B cell (primary cell): ENCODE data around the gene AKT1. TPM values are rescaled to one million over a fixed set of nuclear protein-coding genes. Genes with fewer than 3 reads are reported as not detected.

Experiments used
- ATAC-seq: fragments of 200-7000 bp; cut with Tn5 transposase; one replicate; pipeline ENCODE4 v1.10.0; 2021; ENCODE audit warnings: low read depth, mild to moderate bottlenecking, moderate number of reproducible peaks, moderate library complexity
- CTCF ChIA-PET: fragments of 350-600 bp; sonication (Branson Sonifier 250); formaldehyde crosslinking; loops from one replicate; lab custom pipeline; 2021; ENCODE audit warnings: antibody characterized with exemption, inconsistent platforms; lab: Charles Lee
- POLR2A ChIA-PET: fragments of 350-600 bp; sonication (Branson Sonifier 250); formaldehyde crosslinking; loops from one replicate; lab custom pipeline; 2021; ENCODE audit warnings: antibody characterized with exemption; lab: Charles Lee
- DNase-seq: peaks from one replicate; pipeline ENCODE4 v3.0.0; 2013
- H2AFZ ChIP-seq: 2 replicates; pipeline ENCODE4 v1.6.1; 2012; ENCODE audit warnings: mild to moderate bottlenecking, low read depth, low read length; ENCODE audit not compliant: insufficient read depth, poor library complexity, severe bottlenecking
- H3K27ac ChIP-seq, 2 donors: 1 replicate in 1 of 2; 2 replicates in 1 of 2; pipeline ENCODE4 v1.5.1; 2012 to 2013; ENCODE audit warnings: low read length in 2 of 2, mild to moderate bottlenecking in 2 of 2, moderate library complexity in 1 of 2
- H3K27me3 ChIP-seq, 4 experiments: fragments of 200-600 bp in 1 of 4; sonication (generic) in 1 of 4; replicated peaks in 1 of 4; 1 replicate in 2 of 4; 2 replicates in 2 of 4; pipeline versions ENCODE4 v1.6.1 to v1.7.0; 2013 to 2016; ENCODE audit warnings: low read length in 3 of 4, mild to moderate bottlenecking in 2 of 4, mixed read lengths in 1 of 4, moderate library complexity in 1 of 4; ENCODE audit not compliant: insufficient read depth in 4 of 4, control insufficient read depth in 3 of 4; ENCODE audit errors: control extremely low read depth in 1 of 4
- H3K36me3 ChIP-seq, 2 experiments: replicated peaks in 1 of 2; 1 replicate in 1 of 2; 2 replicates in 1 of 2; pipeline versions ENCODE4 v1.6.1 to v1.7.1; 2013; ENCODE audit warnings: low read length in 1 of 2; ENCODE audit not compliant: insufficient read depth in 2 of 2, control insufficient read depth in 1 of 2; ENCODE audit errors: control extremely low read depth in 1 of 2, extremely low read depth in 1 of 2
- H3K4me1 ChIP-seq, 2 donors: fragments of 200-600 bp in 1 of 2; sonication (generic) in 1 of 2; 1 replicate in 1 of 2; 2 replicates in 1 of 2; pipeline versions ENCODE4 v1.5.1 to v1.6.1; 2013 to 2017; ENCODE audit warnings: low read length in 2 of 2; ENCODE audit not compliant: control insufficient read depth in 2 of 2, insufficient read depth in 2 of 2
- H3K4me2 ChIP-seq: replicated peaks from 2 replicates; pipeline ENCODE3; 2012; ENCODE audit warnings: mild to moderate bottlenecking, low read depth, low read length; ENCODE audit not compliant: poor library complexity, severe bottlenecking
- H3K4me3 ChIP-seq, 5 experiments: fragments of 200-600 bp in 1 of 5; sonication (generic) in 1 of 5; 1 replicate in 3 of 5; 2 replicates in 2 of 5; pipeline versions ENCODE4 v1.5.1 to v1.7.0; 2011 to 2016; ENCODE audit warnings: low read length in 4 of 5, mild to moderate bottlenecking in 4 of 5, low read depth in 2 of 5, control low read depth in 1 of 5, moderate library complexity in 1 of 5; ENCODE audit not compliant: insufficient read depth in 1 of 5; ENCODE audit errors: control extremely low read depth in 1 of 5, extremely low read depth in 1 of 5
- H3K79me2 ChIP-seq: fragments of 200-600 bp; sonication (generic); one replicate; pipeline ENCODE4 v1.6.0; 2016; ENCODE audit warnings: low read length; ENCODE audit not compliant: control insufficient read depth, insufficient read depth
- H3K9ac ChIP-seq: fragments of 200-600 bp; sonication (generic); 2 replicates; pipeline ENCODE4 v1.6.1; 2017; ENCODE audit warnings: mild to moderate bottlenecking, low read length, moderate library complexity
- H3K9me3 ChIP-seq, 3 donors: one replicate each; pipeline versions ENCODE4 v1.6.1 to v1.7.1; 2013; ENCODE audit warnings: low read length in 2 of 3; ENCODE audit not compliant: control insufficient read depth in 2 of 3, insufficient read depth in 1 of 3; ENCODE audit errors: control extremely low read depth in 1 of 3
- H4K20me1 ChIP-seq: 2 replicates; pipeline ENCODE4 v1.6.0; 2012; ENCODE audit warnings: mild to moderate bottlenecking, low read length; ENCODE audit not compliant: insufficient read depth, control insufficient read depth, poor library complexity, severe bottlenecking
- H3K27ac Mint-ChIP-seq: one replicate; pipeline ENCODE4 v1.8.0; 2021; ENCODE audit warnings: mixed read lengths
- H3K27me3 Mint-ChIP-seq: one replicate; pipeline ENCODE4 v1.8.0; 2021; ENCODE audit warnings: mixed read lengths
- H3K4me1 Mint-ChIP-seq: one replicate; pipeline ENCODE4 v1.8.0; 2021; ENCODE audit warnings: mixed read lengths
- H3K4me3 Mint-ChIP-seq: one replicate; pipeline ENCODE4 v1.8.0; 2021; ENCODE audit warnings: mixed read lengths
- H3K9me3 Mint-ChIP-seq: one replicate; pipeline ENCODE4 v1.8.0; 2022; ENCODE audit warnings: mixed read lengths; ENCODE audit not compliant: insufficient read depth
- EZH2 ChIP-seq: IDR thresholded peaks from 2 replicates; pipeline ENCODE4 v1.6.1; 2012; ENCODE audit warnings: borderline replicate concordance, low read depth, mild to moderate bottlenecking, moderate library complexity, low read length; ENCODE audit not compliant: insufficient read depth, poor library complexity, severe bottlenecking
- WGBS: methylation state at CpG from one replicate; pipeline ENCODE4 v1.1.5; 2013; ENCODE audit warnings: missing lambda C conversion rate; ENCODE audit not compliant: insufficient coverage; 5-methylcytosine and 5-hydroxymethylcytosine counted together
- intact Hi-C: fragments of 100-400 bp; cut with micrococcal nuclease; formaldehyde crosslinking; loops from one replicate; pipeline ENCODE4 v1.10.0; 2022
- polyA plus RNA-seq: library from polyadenylated mRNA; depleted of rRNA; stranded (reverse); fragments of >200 nt; gene quantifications from 2 replicates; pipeline ENCODE4 v1.2.3, GENCODE V29; 2012
- total RNA-seq, 2 donors: library from RNA; stranded (reverse); fragments of 120-200 nt in 1 of 2; gene quantifications; 1 replicate in 1 of 2; 2 replicates in 1 of 2; pipeline versions ENCODE4 v1.2.3 to v1.2.4, GENCODE V29; 2013 to 2022
- TF ChIP-seq, protein P1 (sequence below): fragments of 200-600 bp; IDR thresholded peaks from one replicate; pipeline ENCODE4 v1.8.0; 2022; ENCODE audit warnings: antibody characterized with exemption, mild to moderate bottlenecking

Gene AKT1
- total and polyA plus RNA-seq, 2 donors (not counting 1 experiment from before 2014, with no cell fraction given): 71.1 to 90.1 TPM

DNA sequence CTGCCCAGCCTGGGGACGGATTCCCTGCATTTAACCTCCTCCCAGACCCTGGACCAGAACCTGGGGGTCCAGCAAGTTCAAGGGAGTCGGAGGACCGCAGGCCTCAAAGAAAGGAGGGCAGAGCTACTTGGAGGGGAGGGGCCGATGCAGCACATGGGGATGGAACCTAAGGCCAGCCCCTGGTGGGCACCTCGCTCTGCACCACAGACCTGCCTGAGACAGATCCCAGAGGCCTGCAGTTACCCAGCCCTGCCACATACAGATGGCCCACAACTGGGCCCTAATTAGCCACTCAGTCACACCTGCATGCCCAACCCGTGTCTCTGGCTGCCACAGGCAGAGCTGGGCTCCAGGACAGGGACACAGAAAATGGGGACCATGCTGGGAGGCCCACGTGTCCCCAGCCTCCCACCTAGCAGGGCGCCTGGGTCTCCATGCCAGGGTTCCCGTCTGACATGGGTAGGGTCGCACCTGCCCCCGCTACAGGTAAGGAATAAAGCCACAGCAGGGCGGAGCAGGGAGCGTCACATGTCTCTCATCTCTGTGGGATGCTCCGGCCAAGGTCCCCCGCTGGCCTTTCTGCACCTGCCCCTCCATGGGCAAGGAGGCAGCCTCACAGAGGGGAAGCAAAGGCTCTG lies 16.7 kb downstream of the AKT1 start:
- H3K36me3 ChIP-seq: peaks cover 0 to 10% of the 10 kb centered on the region in 2 experiments
- DNase-seq (no peak), ATAC-seq (no peak)
- H3K4me2 ChIP-seq: no peak overlapping the region
- H3K4me1 ChIP-seq: no peaks in the 10 kb centered on the region
- no peak overlapping the region for H2AFZ ChIP-seq
- Mint-ChIP-seq H3K27ac (no peak overlapping the region), H3K4me3 (no peak overlapping the region), H3K4me1 (no peaks in the 10 kb centered on the region), H3K9me3 (no peaks in the 10 kb centered on the region), H3K27me3 (no peaks in the 10 kb centered on the region)
- no peak overlapping the region for H3K9ac ChIP-seq
- peaks cover 0 to 7% (median 0%) of the 10 kb centered on the region in 3 donors for H3K9me3 ChIP-seq
- peaks cover 49% of the 10 kb centered on the region for H4K20me1 ChIP-seq
- POLR2A ChIA-PET: no interaction called here
- intact Hi-C loops: no loop called here
- no peaks in the 10 kb centered on the region for H3K27me3 ChIP-seq
- no peak overlapping the region for H3K27ac ChIP-seq
- H3K79me2 ChIP-seq: peaks cover 5% of the 10 kb centered on the region
- H3K4me3 ChIP-seq: no peak overlapping the region
- TF ChIP-seq, protein P1, sequence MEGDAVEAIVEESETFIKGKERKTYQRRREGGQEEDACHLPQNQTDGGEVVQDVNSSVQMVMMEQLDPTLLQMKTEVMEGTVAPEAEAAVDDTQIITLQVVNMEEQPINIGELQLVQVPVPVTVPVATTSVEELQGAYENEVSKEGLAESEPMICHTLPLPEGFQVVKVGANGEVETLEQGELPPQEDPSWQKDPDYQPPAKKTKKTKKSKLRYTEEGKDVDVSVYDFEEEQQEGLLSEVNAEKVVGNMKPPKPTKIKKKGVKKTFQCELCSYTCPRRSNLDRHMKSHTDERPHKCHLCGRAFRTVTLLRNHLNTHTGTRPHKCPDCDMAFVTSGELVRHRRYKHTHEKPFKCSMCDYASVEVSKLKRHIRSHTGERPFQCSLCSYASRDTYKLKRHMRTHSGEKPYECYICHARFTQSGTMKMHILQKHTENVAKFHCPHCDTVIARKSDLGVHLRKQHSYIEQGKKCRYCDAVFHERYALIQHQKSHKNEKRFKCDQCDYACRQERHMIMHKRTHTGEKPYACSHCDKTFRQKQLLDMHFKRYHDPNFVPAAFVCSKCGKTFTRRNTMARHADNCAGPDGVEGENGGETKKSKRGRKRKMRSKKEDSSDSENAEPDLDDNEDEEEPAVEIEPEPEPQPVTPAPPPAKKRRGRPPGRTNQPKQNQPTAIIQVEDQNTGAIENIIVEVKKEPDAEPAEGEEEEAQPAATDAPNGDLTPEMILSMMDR: no peak
- TF ChIP-seq EZH2: no peak
- CTCF ChIA-PET: interaction anchor here (0.6 to 1.3 kb wide), 2 partner anchors 10 to 56 kb away, joined by 3 to 4 read pairs; no protein-coding TSS in a partner anchor
- 94% methylated on average over 14 of the region's 15 CpGs for WGBS

DNA sequence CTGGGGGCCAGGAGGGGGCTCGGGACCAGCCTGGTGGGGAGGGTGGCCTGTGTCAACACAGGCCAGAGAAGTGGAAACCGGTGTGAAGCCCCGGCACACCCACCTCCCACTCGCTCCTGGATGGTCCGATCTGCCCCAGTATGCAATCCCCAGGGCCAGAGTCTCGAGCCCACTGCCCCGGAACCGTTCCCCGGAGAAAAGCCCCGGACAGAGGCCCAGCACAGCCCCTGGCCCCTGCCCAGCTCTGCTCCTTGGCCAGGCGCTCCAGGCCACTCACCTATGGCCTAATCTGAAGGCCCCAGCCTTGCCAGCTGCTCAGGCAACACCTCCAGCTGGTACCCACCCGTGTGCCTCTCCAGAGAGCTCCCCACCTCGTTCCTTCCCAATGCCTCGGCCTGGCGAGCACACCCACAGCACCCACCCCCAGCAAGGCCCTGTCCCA lies 17.7 kb downstream of the AKT1 start:
- WGBS: 96% methylated on average over 13 of the region's 15 CpGs
- CTCF ChIA-PET: interaction anchor here (0.7 kb wide), 1 partner anchor 9 kb away, joined by 3 read pairs; no protein-coding TSS in a partner anchor

More for the DNA sequence above, 17.7 kb downstream of the AKT1 start:
- Histone ChIP-seq H3K27ac (no peak overlapping the region), H3K27me3 (no peaks in the 10 kb centered on the region), H3K9ac (no peak overlapping the region), H3K9me3 (peaks cover 0 to 7% (median 0%) of the 10 kb centered on the region in 3 donors), H3K79me2 (peaks cover 5% of the 10 kb centered on the region), H3K4me2 (no peak overlapping the region), H3K4me1 (no peaks in the 10 kb centered on the region), H2AFZ (no peak overlapping the region), H3K36me3 (peaks cover 0 to 10% of the 10 kb centered on the region in 2 experiments), H4K20me1 (peaks cover 43% of the 10 kb centered on the region), H3K4me3 (no peak overlapping the region)
- H3K27ac Mint-ChIP-seq: no peak overlapping the region
- H3K4me3 Mint-ChIP-seq: no peak overlapping the region
- no peak for TF ChIP-seq EZH2
- TF ChIP-seq, protein P1: no peak
- intact Hi-C loops: no loop called here
- ATAC-seq: no peak
- H3K9me3 Mint-ChIP-seq: no peaks in the 10 kb centered on the region
- POLR2A ChIA-PET: no interaction called here
- H3K27me3 Mint-ChIP-seq: no peaks in the 10 kb centered on the region
- H3K4me1 Mint-ChIP-seq: no peaks in the 10 kb centered on the region
- DNase-seq: no peak
